Tibial nerve (tissue), 4 donors: ENCODE data around the gene LEFTY1.

Experiments used
- CTCF ChIP-seq, 5 experiments: fragments of 200-600 bp in 3 of 5; fragments of 450-650 bp in 2 of 5; sonication (generic) in 3 of 5; IDR thresholded peaks; one replicate each; pipeline ENCODE4 v1.5.1; 2016 to 2019; ENCODE audit warnings: antibody characterized with exemption in 5 of 5, mild to moderate bottlenecking in 3 of 5, moderate library complexity in 2 of 5
- EP300 ChIP-seq, 2 donors: sonication (generic); formaldehyde crosslinking; IDR thresholded peaks; one replicate each; pipeline ENCODE4 v1.6.1; 2017; ENCODE audit warnings: antibody characterized with exemption in 2 of 2, mild to moderate bottlenecking in 1 of 2
- POLR2A ChIP-seq, 2 donors: fragments of 450-650 bp; IDR thresholded peaks; one replicate each; pipeline ENCODE4 v1.6.1; 2017; ENCODE audit warnings: antibody characterized with exemption in 2 of 2, mild to moderate bottlenecking in 2 of 2, moderate library complexity in 2 of 2

GRCh38 chr1:225872075-225872430, 16.9 kb downstream of the LEFTY1 start:
- no peak for TF ChIP-seq EP300 (IDR thresholded peaks at IDR 0.05)
- TF ChIP-seq POLR2A (IDR thresholded peaks at IDR 0.05) = no peak
- TF ChIP-seq CTCF (IDR thresholded peaks at IDR 0.05) = no peak
